Osteoblast (primary cell): ENCODE data around the gene FTO. TPM values are rescaled to one million over a fixed set of nuclear protein-coding genes. Genes with fewer than 3 reads are reported as not detected.

Experiments used
- DNase-seq: peaks from one replicate; pipeline ENCODE4 v3.0.0; 2011; ENCODE audit warnings: low spot score, mixed read lengths; ENCODE audit not compliant: insufficient read length; ENCODE audit errors: missing footprints
- H2AFZ ChIP-seq: 2 replicates; pipeline ENCODE4 v1.6.0; 2011; ENCODE audit warnings: mild to moderate bottlenecking, low read length
- H3K27ac ChIP-seq: 2 replicates; pipeline ENCODE4 v1.5.1; 2011; ENCODE audit warnings: mild to moderate bottlenecking, low read depth, low read length, moderate library complexity
- H3K27me3 ChIP-seq: 2 replicates; pipeline ENCODE4 v1.6.0; 2012; ENCODE audit warnings: mild to moderate bottlenecking, control low read depth, inconsistent platforms, low read length, moderate library complexity; ENCODE audit not compliant: insufficient read depth
- H3K36me3 ChIP-seq: 2 replicates; pipeline ENCODE4 v1.5.1; 2011; ENCODE audit warnings: mild to moderate bottlenecking, low read length, control low read depth, moderate library complexity; ENCODE audit not compliant: insufficient read depth
- H3K4me1 ChIP-seq: 2 replicates; pipeline ENCODE4 v1.5.1; 2011; ENCODE audit warnings: mild to moderate bottlenecking, low read length, control low read depth, moderate library complexity; ENCODE audit not compliant: insufficient read depth
- H3K4me2 ChIP-seq: 2 replicates; pipeline ENCODE4 v1.6.0; 2011; ENCODE audit warnings: mild to moderate bottlenecking, low read length; ENCODE audit not compliant: insufficient read depth
- H3K4me3 ChIP-seq: fragments of 200-600 bp; sonication (generic); 3 replicates; pipeline ENCODE4 v1.5.1; 2012; ENCODE audit warnings: mild to moderate bottlenecking, low read length, inconsistent platforms; ENCODE audit not compliant: insufficient read depth
- H3K79me2 ChIP-seq: 2 replicates; pipeline ENCODE4 v1.6.0; 2012; ENCODE audit warnings: mild to moderate bottlenecking, low read length, control low read depth, inconsistent platforms; ENCODE audit not compliant: insufficient read depth
- H3K9me3 ChIP-seq: 2 replicates; pipeline ENCODE4 v1.5.1; 2011; ENCODE audit warnings: low read depth, low read length, control low read depth
- H4K20me1 ChIP-seq: 2 replicates; pipeline ENCODE4 v1.6.0; 2012; ENCODE audit warnings: mild to moderate bottlenecking, low read length, control low read depth; ENCODE audit not compliant: insufficient read depth
- CTCF ChIP-seq: IDR thresholded peaks from 2 replicates; pipeline ENCODE4 v1.5.1; 2011; ENCODE audit warnings: mild to moderate bottlenecking, low read depth, low read length, moderate library complexity; ENCODE audit errors: extremely low read depth
- total RNA-seq: library from RNA; depleted of rRNA; stranded (reverse); fragments of >200 nt; gene quantifications from 2 replicates; pipeline ENCODE4 v1.2.3, GENCODE V29; 2012

Gene FTO
- total RNA-seq, 1 donor: 152 TPM

GRCh38 chr16:53852678-53853077, 148.7 kb downstream of the FTO start:
- no peak for TF ChIP-seq CTCF
- no peaks in the 10 kb centered on the region for H3K9me3 ChIP-seq
- H3K36me3 ChIP-seq: no peaks in the 10 kb centered on the region
- DNase-seq: no peak
- H2AFZ ChIP-seq: no peak overlapping the region
- H3K4me2 ChIP-seq: no peak overlapping the region
- no peaks in the 10 kb centered on the region for H3K27me3 ChIP-seq
- no peaks in the 10 kb centered on the region for H4K20me1 ChIP-seq
- no peak overlapping the region for H3K4me3 ChIP-seq
- H3K79me2 ChIP-seq: no peaks in the 10 kb centered on the region
- H3K4me1 ChIP-seq: no peaks in the 10 kb centered on the region
- no peak overlapping the region for H3K27ac ChIP-seq

GRCh38 chr16:53855056-53855455, 151.1 kb downstream of the FTO start:
- no peak overlapping the region for H3K4me3 ChIP-seq
- H4K20me1 ChIP-seq: no peaks in the 10 kb centered on the region
- TF ChIP-seq CTCF: no peak
- no peaks in the 10 kb centered on the region for H3K9me3 ChIP-seq
- H3K36me3 ChIP-seq: no peaks in the 10 kb centered on the region
- H3K4me2 ChIP-seq: no peak overlapping the region
- H3K27ac ChIP-seq: no peak overlapping the region
- no peaks in the 10 kb centered on the region for H3K79me2 ChIP-seq
- no peaks in the 10 kb centered on the region for H3K27me3 ChIP-seq
- no peak overlapping the region for H2AFZ ChIP-seq
- H3K4me1 ChIP-seq: no peaks in the 10 kb centered on the region
- no peak for DNase-seq

- H3K27me3 ChIP-seq: no peaks in the 10 kb centered on the region
- no peaks in the 10 kb centered on the region for H3K36me3 ChIP-seq
Observed at GRCh38 chr16:53855511-53855910, 151.6 kb downstream of the FTO start.

DNA sequence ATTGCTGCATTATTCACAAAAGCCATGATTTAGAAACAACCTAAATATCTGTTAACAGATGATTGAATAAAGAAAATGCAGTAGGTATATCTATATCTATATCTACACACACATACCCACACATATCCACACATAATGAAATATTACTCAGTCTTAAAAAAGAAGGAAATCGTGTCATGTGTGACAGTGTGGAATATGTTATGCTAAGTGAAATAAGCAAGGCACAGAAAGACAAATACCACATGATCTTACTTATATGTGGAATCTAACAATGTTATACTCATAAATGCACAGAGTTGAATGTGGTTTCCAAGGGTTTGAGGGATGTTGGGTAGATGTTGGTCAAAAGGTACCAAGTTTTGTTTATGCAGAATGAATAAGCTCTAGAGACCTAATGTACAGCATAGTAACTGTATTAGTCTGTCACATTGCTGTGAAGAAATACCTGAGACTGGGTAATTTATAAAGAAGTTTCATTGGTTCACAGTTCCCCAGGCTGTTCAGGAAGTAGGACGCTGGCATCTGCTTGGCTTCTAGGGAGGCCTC, 156.1 kb downstream of the FTO start:
- H4K20me1 ChIP-seq: no peaks in the 10 kb centered on the region
- no peak overlapping the region for H3K4me3 ChIP-seq
- no peaks in the 10 kb centered on the region for H3K79me2 ChIP-seq
- H3K27me3 ChIP-seq: no peaks in the 10 kb centered on the region
- no peak overlapping the region for H3K27ac ChIP-seq
- no peak for TF ChIP-seq CTCF
- H3K4me1 ChIP-seq: peaks cover 5% of the 10 kb centered on the region
- H2AFZ ChIP-seq: no peak overlapping the region
- no peak overlapping the region for H3K4me2 ChIP-seq
- H3K9me3 ChIP-seq: no peaks in the 10 kb centered on the region
- DNase-seq: no peak
- no peaks in the 10 kb centered on the region for H3K36me3 ChIP-seq

More at GRCh38 chr16:53855511-53855910, 151.6 kb downstream of the FTO start:
- Histone ChIP-seq H3K9me3 (no peaks in the 10 kb centered on the region), H2AFZ (no peak overlapping the region), H3K4me2 (no peak overlapping the region), H3K4me1 (no peaks in the 10 kb centered on the region), H3K27ac (no peak overlapping the region), H4K20me1 (no peaks in the 10 kb centered on the region), H3K79me2 (no peaks in the 10 kb centered on the region), H3K4me3 (no peak overlapping the region)
- no peak for DNase-seq
- TF ChIP-seq CTCF: no peak
